ENCODE data around the gene PRKG1.
"Not testable (repeated sequence)": the region's sequence is repeated elsewhere in the genome, so short reads cannot be mapped to it uniquely, and the experiment has no call there.

PRKG1 gene

GRCh38 chr10:51170518-51171245 is 96.4 kb downstream of the PRKG1 start:
- DNase-seq (ENCODE audit: low read depth): peak; percentile 14

GRCh38 chr10:51171946-51172345 is 97.7 kb downstream of the PRKG1 start:
- DNase-seq (ENCODE audit: low read depth): peak; percentile 51

GRCh38 chr10:51176976-51177695 is 102.8 kb downstream of the PRKG1 start:
- DNase-seq (ENCODE audit: low read depth): peak; percentile 83

- DNase-seq (ENCODE audit: low read depth): no peak
Observed at GRCh38 chr10:51178634-51179033, 104.3 kb downstream of the PRKG1 start.

GRCh38 chr10:51180141-51180540 is 105.9 kb downstream of the PRKG1 start:
- DNase-seq (ENCODE audit: low read depth): no peak

- DNase-seq (ENCODE audit: low read depth): no peak
Observed at GRCh38 chr10:51183783-51184182, 109.5 kb downstream of the PRKG1 start.

- DNase-seq (ENCODE audit: low read depth): no peak
Observed at GRCh38 chr10:51186361-51186760, 112.1 kb downstream of the PRKG1 start.

GRCh38 chr10:51188008-51188407 is 113.7 kb downstream of the PRKG1 start:
- DNase-seq (ENCODE audit: low read depth): no peak

GRCh38 chr10:51188866-51189265 is 114.6 kb downstream of the PRKG1 start:
- no peak for DNase-seq (ENCODE audit: low read depth)

- DNase-seq (ENCODE audit: low read depth): no peak
Observed at GRCh38 chr10:51196508-51197175, 122.4 kb downstream of the PRKG1 start.

GRCh38 chr10:51198170-51198569 is 123.9 kb downstream of the PRKG1 start:
- DNase-seq (ENCODE audit: low read depth): no peak

GRCh38 chr10:51201947-51202346 is 127.7 kb downstream of the PRKG1 start:
- DNase-seq (ENCODE audit: low read depth): no peak

- no peak for DNase-seq (ENCODE audit: low read depth)
Observed at GRCh38 chr10:51203359-51203758, 129.1 kb downstream of the PRKG1 start.

GRCh38 chr10:51204066-51204465 is 129.8 kb downstream of the PRKG1 start:
- DNase-seq (ENCODE audit: low read depth): no peak

- no peak for DNase-seq (ENCODE audit: low read depth)
Observed at GRCh38 chr10:51204701-51205100, 130.4 kb downstream of the PRKG1 start.

GRCh38 chr10:51206500-51206899 is 132.2 kb downstream of the PRKG1 start:
- no peak for DNase-seq (ENCODE audit: low read depth)

GRCh38 chr10:51212937-51213336 is 138.7 kb downstream of the PRKG1 start:
- not testable (repeated sequence) for DNase-seq (ENCODE audit: low read depth)

- no peak for DNase-seq (ENCODE audit: low read depth)
Observed at GRCh38 chr10:51214207-51215196, 140.2 kb downstream of the PRKG1 start.

- DNase-seq (ENCODE audit: low read depth): no peak
Observed at GRCh38 chr10:51215951-51216834, 141.9 kb downstream of the PRKG1 start.

GRCh38 chr10:51217505-51217904 is 143.2 kb downstream of the PRKG1 start:
- no peak for DNase-seq (ENCODE audit: low read depth)

GRCh38 chr10:51224671-51225161 is 150.4 kb downstream of the PRKG1 start:
- DNase-seq (ENCODE audit: low read depth): peak; percentile 83
